Tibial nerve (tissue), 4 donors: ENCODE results near the gene LKAAEAR1. TPM values are rescaled to one million over a fixed set of nuclear protein-coding genes. Genes with fewer than 3 reads are reported as not detected.

ENCODE experiments used
- DNase-seq, 2 donors: peaks; one replicate each; pipeline ENCODE4 v3.0.0-alpha.2; 2019; ENCODE audit warnings: low spot score in 2 of 2
- H3K27ac ChIP-seq, 4 donors: fragments of 200-600 bp; sonication (generic) in 3 of 4; one replicate each; pipeline ENCODE4 v1.5.1; 2017 to 2019; ENCODE audit warnings: mild to moderate bottlenecking in 1 of 4
- H3K27me3 ChIP-seq, 2 donors: fragments of 200-600 bp; sonication (generic) in 1 of 2; one replicate each; pipeline versions ENCODE4 v1.5.1 to v1.6.0; 2017 to 2019
- H3K36me3 ChIP-seq, 3 donors: fragments of 200-600 bp; sonication (generic); one replicate each; pipeline ENCODE4 v1.5.1; 2018 to 2019
- H3K4me1 ChIP-seq, 4 donors: fragments of 200-600 bp; sonication (generic) in 3 of 4; one replicate each; pipeline ENCODE4 v1.5.1; 2017 to 2019
- H3K4me3 ChIP-seq, 4 donors: fragments of 200-600 bp; sonication (generic) in 3 of 4; one replicate each; pipeline ENCODE4 v1.5.1; 2017 to 2019; ENCODE audit warnings: mild to moderate bottlenecking in 1 of 4, moderate library complexity in 1 of 4
- H3K9me3 ChIP-seq, 4 donors: fragments of 200-600 bp; sonication (generic) in 3 of 4; one replicate each; pipeline ENCODE4 v1.5.1; 2017 to 2019
- EP300 ChIP-seq, 2 donors: sonication (generic); formaldehyde crosslinking; IDR thresholded peaks; one replicate each; pipeline ENCODE4 v1.6.1; 2017; ENCODE audit warnings: antibody characterized with exemption in 2 of 2, mild to moderate bottlenecking in 1 of 2
- POLR2A ChIP-seq, 2 donors: fragments of 450-650 bp; IDR thresholded peaks; one replicate each; pipeline ENCODE4 v1.6.1; 2017; ENCODE audit warnings: antibody characterized with exemption in 2 of 2, mild to moderate bottlenecking in 2 of 2, moderate library complexity in 2 of 2
- WGBS, 2 donors: methylation state at CpG; one replicate each; pipeline ENCODE4 v1.1.5; 2018; 5-methylcytosine and 5-hydroxymethylcytosine counted together
- total RNA-seq, 4 donors: library from RNA; depleted of rRNA; stranded (reverse); fragments of >200 nt; gene quantifications; one replicate each; pipeline ENCODE4 v1.1.0, GENCODE V29; 2016
- TF ChIP-seq, protein P1 (sequence below), 5 experiments: fragments of 200-600 bp in 3 of 5; fragments of 450-650 bp in 2 of 5; sonication (generic) in 3 of 5; IDR thresholded peaks; one replicate each; pipeline ENCODE4 v1.5.1; 2016 to 2019; ENCODE audit warnings: antibody characterized with exemption in 5 of 5, mild to moderate bottlenecking in 3 of 5, moderate library complexity in 2 of 5

Gene LKAAEAR1
- total RNA-seq, 4 donors from 2014 or later, result 0.59 to 1.3 (median 0.84) TPM; not detected in 1

DNA sequence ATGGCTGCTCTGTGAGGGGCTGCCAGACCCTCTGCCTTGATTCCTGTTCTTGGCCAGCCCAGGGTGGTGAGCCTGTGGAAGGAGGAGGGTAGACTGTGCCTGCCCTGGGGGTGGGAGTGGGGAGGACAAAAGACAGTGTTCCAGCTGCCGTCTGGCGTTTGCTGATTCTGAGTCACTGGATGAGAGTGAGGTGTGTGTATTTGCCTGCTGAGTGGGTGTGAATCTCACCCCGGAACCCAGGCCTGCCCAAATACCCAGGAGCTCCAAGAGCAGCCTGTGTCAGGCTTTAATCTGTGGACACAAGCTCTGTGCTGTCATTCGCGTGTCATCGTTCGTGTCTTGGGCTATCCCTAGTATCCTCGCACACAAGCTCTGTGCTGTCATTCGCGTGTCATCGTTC, 2.6 kb upstream of the LKAAEAR1 start:
- Histone ChIP-seq H3K4me3 (no peak overlapping the region), H3K4me1 (peaks cover 0 to 28% (median 9%) of the 10 kb centered on the region in 4 donors), H3K9me3 (peaks cover 0 to 12% (median 0%) of the 10 kb centered on the region in 4 donors), H3K36me3 (no peaks in the 10 kb centered on the region), H3K27ac (no peak overlapping the region), H3K27me3 (peaks cover 0 to 37% of the 10 kb centered on the region in 2 donors)
- TF ChIP-seq POLR2A (IDR thresholded peaks at IDR 0.05), result no peak
- TF ChIP-seq EP300 (IDR thresholded peaks at IDR 0.05), result no peak
- TF ChIP-seq, protein P1, sequence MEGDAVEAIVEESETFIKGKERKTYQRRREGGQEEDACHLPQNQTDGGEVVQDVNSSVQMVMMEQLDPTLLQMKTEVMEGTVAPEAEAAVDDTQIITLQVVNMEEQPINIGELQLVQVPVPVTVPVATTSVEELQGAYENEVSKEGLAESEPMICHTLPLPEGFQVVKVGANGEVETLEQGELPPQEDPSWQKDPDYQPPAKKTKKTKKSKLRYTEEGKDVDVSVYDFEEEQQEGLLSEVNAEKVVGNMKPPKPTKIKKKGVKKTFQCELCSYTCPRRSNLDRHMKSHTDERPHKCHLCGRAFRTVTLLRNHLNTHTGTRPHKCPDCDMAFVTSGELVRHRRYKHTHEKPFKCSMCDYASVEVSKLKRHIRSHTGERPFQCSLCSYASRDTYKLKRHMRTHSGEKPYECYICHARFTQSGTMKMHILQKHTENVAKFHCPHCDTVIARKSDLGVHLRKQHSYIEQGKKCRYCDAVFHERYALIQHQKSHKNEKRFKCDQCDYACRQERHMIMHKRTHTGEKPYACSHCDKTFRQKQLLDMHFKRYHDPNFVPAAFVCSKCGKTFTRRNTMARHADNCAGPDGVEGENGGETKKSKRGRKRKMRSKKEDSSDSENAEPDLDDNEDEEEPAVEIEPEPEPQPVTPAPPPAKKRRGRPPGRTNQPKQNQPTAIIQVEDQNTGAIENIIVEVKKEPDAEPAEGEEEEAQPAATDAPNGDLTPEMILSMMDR (IDR thresholded peaks at IDR 0.05), result no peak
- WGBS, 2 donors, result 88 to 90% methylated on average over 10 to 11 of the region's 11 CpGs
- DNase-seq, result no peak

DNA sequence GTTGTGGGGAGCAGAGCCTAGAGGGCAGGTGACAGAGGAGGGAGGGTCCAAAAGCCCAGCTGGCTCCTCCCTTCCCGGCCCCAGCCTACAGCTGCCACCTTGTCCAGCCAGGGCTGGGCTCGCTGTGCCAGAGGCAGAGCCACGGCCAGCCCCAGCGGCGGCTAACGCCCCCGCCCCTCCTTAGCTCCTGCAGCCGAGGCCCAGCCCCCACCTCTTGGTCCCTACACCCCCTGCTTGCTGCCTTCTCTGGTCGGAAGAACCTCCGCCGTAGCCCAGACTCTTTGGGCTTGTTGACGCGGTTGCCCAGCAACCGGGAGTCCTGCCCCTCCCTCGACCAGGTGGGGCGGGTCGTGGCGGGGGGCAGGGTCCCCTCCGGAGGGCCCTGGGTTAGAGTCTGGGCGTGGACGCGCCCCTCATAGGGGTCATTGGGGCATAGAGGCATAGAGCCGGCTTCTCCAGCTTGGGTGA, 521 bp upstream of the LKAAEAR1 start:
- H3K4me1 ChIP-seq, result peaks cover 0 to 45% (median 9%) of the 10 kb centered on the region in 4 donors
- TF ChIP-seq, protein P1 (IDR thresholded peaks at IDR 0.05), result no peak
- TF ChIP-seq EP300 (IDR thresholded peaks at IDR 0.05) (no peak), POLR2A (IDR thresholded peaks at IDR 0.05) (no peak)
- WGBS, 2 donors, result 0 to 5% methylated on average over 2 to 17 of the region's 23 CpGs
- no peaks in the 10 kb centered on the region for H3K36me3 ChIP-seq
- DNase-seq, result no peak
- peaks cover 0 to 37% of the 10 kb centered on the region in 2 donors for H3K27me3 ChIP-seq
- peaks cover 0 to 12% (median 0%) of the 10 kb centered on the region in 4 donors for H3K9me3 ChIP-seq
- H3K4me3 ChIP-seq, result no peak overlapping the region
- no peak overlapping the region for H3K27ac ChIP-seq

DNA sequence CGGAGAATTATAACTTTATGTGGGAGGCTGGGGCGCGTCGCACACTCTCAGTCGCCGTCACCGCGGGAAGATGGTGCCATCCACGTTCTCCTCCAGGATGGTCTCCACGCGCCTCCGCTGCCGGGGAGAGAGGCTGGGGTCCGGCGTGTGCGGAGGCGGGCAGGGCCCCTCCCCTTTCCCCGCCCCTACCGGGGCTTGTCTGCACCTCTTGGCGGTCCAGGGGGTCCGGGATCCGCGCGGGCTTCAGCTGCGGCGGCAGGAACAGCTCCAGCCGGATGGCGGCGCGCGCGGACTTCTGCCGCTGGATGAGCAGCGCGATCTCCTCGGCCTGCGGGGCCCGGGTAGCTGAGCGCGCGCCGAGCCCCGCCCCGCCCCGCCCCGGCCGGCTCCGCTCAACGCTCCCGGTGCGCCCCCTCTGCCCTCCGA, 807 bp downstream of the LKAAEAR1 start:
- Histone ChIP-seq H3K36me3 (no peaks in the 10 kb centered on the region), H3K4me1 (peaks cover 0 to 57% (median 19%) of the 10 kb centered on the region in 4 donors), H3K27me3 (peaks cover 0 to 37% of the 10 kb centered on the region in 2 donors), H3K9me3 (peaks cover 0 to 12% (median 0%) of the 10 kb centered on the region in 4 donors), H3K4me3 (peak overlapping the region; percentile 30 to 58 (median 39)), H3K27ac (no peak overlapping the region)
- TF ChIP-seq EP300 (IDR thresholded peaks at IDR 0.05), result no peak
- TF ChIP-seq, protein P1 (IDR thresholded peaks at IDR 0.05), result peak; percentile 49 to 76 (median 65)
- peak in 1 of 2 donors; percentile 36 for DNase-seq
- 0 to 1% methylated on average over 21 to 37 of the region's 52 CpGs for WGBS, 2 donors

DNA sequence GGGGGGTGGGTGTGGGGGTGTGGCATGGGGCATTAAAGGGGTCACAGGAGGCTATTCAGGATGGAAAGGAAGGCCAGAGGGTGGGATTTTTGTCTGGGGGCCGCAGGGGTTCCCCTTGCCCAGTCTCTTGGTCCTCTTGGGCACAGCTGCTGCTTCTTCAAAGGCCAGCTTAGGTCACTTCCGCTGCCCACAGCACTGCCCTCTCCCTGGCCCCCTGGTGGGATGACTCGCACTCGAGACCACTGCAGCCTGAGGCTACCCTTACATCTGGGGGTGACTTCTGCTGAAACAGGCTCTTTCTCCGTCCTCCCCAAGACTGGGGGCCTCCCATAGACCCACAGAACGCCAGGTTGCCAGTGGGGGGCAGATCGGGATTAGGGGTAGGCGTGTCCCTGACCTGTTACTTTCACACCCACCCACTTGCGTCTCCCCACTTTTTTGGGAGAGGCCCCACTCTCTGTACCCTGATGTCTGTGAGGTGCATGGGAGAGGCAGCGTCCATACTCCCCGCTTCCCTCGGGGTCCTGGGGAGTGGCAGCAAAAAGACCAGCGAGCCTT, 1.3 kb downstream of the LKAAEAR1 start:
- no peak for DNase-seq
- Histone ChIP-seq H3K4me3 (peak overlapping the region in 3 of 4 donors; percentile 30 to 58 (median 48)), H3K36me3 (no peaks in the 10 kb centered on the region), H3K4me1 (peaks cover 0 to 62% (median 20%) of the 10 kb centered on the region in 4 donors), H3K27me3 (peaks cover 0 to 35% of the 10 kb centered on the region in 2 donors), H3K27ac (no peak overlapping the region), H3K9me3 (peaks cover 0 to 9% (median 0%) of the 10 kb centered on the region in 4 donors)
- 29 to 30% methylated on average over 13 of the region's 13 CpGs for WGBS, 2 donors
- TF ChIP-seq POLR2A (IDR thresholded peaks at IDR 0.05), result no peak
- TF ChIP-seq EP300 (IDR thresholded peaks at IDR 0.05), result no peak
- TF ChIP-seq, protein P1 (IDR thresholded peaks at IDR 0.05), result no peak

DNA sequence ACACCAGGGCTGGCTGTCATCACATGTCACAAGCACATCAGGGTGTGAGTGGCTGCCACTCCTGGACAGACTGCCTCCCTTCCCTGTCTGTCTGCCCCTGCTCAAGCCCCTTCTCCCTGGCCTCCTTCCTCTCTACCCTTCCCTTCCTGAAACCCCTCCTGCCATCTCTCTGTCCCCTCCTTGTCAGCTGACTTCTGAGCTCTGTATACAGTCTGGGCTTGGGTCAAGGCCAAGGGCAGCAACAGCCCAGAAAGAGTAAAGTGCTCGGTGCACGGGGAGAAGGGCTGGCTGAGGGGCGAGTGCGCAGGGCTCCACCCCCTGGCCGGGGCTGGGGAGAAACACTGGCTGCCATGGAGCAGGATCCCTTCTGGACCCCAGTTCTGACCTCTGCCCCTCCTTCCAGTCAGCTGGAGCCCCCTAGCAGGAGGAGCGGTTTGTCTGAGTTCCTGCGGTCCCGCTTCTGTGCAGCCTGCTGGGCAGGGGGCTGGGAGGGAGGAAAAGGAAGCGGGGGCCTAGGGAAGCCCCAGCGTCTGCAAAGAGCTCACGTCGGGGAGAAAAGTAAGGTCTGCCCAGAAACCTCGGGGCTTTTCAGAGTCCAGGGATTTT, 2.0 kb downstream of the LKAAEAR1 start:
- Histone ChIP-seq H3K4me1 (peaks cover 0 to 63% (median 20%) of the 10 kb centered on the region in 4 donors), H3K9me3 (peaks cover 0 to 5% (median 0%) of the 10 kb centered on the region in 4 donors), H3K27me3 (peaks cover 0 to 33% of the 10 kb centered on the region in 2 donors), H3K36me3 (no peaks in the 10 kb centered on the region), H3K27ac (no peak overlapping the region), H3K4me3 (no peak overlapping the region)
- 27 to 35% methylated on average over 11 to 13 of the region's 13 CpGs for WGBS, 2 donors
- TF ChIP-seq POLR2A (IDR thresholded peaks at IDR 0.05) (no peak), EP300 (IDR thresholded peaks at IDR 0.05) (no peak)
- TF ChIP-seq, protein P1 (IDR thresholded peaks at IDR 0.05), result no peak
- no peak for DNase-seq
